ENCODE data around the gene CDH23.

CDH23 gene

DNA sequence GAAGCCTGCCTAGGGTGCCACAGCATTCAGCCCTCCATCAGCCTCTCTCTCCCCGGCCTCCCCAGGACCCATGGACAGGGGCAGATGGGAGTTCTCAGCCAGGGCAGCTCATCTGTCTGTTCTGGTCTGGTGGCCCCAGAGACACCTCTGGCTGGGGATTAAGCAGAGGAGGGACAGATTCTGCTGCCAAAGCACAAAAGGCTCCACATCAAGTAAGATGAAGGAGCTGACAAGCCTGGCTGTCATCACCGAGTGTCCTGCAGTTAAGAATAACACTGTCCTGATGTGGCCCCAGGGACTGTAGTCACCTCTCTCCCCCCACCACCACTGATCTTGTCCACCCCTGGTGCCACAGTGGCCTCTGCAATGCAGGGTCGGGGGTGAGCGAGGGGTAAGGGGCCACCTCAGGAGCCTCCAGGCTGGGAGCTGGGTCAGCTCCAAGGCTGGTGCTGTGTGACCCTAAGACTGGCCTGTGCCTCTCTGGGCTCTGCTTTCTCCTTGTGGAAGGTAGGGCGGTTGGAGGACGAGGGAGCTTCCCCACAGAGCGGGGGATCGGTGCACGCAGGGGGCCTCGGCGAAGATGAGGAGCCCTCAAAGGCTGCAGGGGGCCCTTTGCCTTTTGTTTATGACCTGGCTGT, 304.1 kb downstream of the CDH23 start:
- Histone ChIP-seq H3K4me1 (ENCODE audit: low read length) (no peaks in the 10 kb centered on the region), H3K4me2 (ENCODE audit: low read depth, low read length) (no peak overlapping the region), H3K79me2 (ENCODE audit: low read length) (no peaks in the 10 kb centered on the region), H4K20me1 (ENCODE audit: insufficient read depth, low read length) (no peaks in the 10 kb centered on the region), H3K4me3 (ENCODE audit: low read length) (no peak overlapping the region), H2AFZ (ENCODE audit: low read length) (no peak overlapping the region), H3K36me3 (replicated peaks; ENCODE audit: insufficient read depth, low read length) (no peaks in the 10 kb centered on the region), H3F3A (ENCODE audit: insufficient read depth, low read length) (no peaks in the 10 kb centered on the region), H3K27me3 (replicated peaks; ENCODE audit: insufficient read depth, low read length) (peaks cover 52% of the 10 kb centered on the region), H3K9me2 (replicated peaks; ENCODE audit: insufficient read depth, low read length) (no peaks in the 10 kb centered on the region), H3K9ac (ENCODE audit: low read length) (no peak overlapping the region), H3K27ac (ENCODE audit: low read length) (no peak overlapping the region), H3K9me3 (replicated peaks; ENCODE audit: insufficient read depth, low read length) (no peaks in the 10 kb centered on the region)
- TF ChIP-seq, protein P1, sequence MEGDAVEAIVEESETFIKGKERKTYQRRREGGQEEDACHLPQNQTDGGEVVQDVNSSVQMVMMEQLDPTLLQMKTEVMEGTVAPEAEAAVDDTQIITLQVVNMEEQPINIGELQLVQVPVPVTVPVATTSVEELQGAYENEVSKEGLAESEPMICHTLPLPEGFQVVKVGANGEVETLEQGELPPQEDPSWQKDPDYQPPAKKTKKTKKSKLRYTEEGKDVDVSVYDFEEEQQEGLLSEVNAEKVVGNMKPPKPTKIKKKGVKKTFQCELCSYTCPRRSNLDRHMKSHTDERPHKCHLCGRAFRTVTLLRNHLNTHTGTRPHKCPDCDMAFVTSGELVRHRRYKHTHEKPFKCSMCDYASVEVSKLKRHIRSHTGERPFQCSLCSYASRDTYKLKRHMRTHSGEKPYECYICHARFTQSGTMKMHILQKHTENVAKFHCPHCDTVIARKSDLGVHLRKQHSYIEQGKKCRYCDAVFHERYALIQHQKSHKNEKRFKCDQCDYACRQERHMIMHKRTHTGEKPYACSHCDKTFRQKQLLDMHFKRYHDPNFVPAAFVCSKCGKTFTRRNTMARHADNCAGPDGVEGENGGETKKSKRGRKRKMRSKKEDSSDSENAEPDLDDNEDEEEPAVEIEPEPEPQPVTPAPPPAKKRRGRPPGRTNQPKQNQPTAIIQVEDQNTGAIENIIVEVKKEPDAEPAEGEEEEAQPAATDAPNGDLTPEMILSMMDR (IDR thresholded peaks at IDR 0.05; ENCODE audit: low read length): no peak
- TF ChIP-seq EZH2phosphoT487 (IDR thresholded peaks at IDR 0.05; ENCODE audit: low read length): no peak
- TF ChIP-seq EZH2 (optimal IDR thresholded peaks at IDR 0.05; ENCODE audit: low read depth, low read length): no peak
- DNase-seq: no peak

DNA sequence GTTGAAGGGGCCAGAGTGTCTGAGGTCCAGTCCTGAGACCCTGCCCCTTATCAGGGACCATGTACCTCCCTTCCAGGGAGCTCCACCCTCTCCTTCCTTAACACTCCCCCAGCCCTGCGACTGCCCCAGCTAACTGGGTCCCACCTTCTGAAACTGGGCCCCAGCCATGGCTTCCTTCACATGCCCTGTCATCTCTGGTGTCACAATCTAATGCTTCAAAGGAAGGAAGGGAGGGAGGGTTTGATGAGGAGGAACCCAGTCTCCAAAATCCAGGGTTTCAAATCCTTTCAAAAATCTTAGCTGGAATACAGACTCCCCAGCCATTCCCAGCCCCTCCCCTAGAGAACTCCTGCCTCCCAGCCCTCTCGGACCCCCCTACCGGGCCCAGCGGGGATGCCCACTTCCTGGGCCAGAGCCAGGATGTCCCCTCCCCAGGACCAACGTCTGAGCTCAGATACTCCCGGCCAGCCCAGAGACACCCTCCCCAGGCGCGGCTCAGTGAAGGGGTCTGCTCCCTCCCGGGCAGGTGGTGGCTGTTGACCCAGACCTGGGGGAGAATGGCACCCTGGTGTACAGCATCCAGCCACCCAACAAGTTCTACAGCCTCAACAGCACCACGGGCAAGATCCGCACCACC, 304.9 kb downstream of the CDH23 start:
- H2AFZ ChIP-seq (ENCODE audit: low read length): no peak overlapping the region
- TF ChIP-seq, protein P1 (IDR thresholded peaks at IDR 0.05; ENCODE audit: low read length): no peak
- TF ChIP-seq EZH2 (optimal IDR thresholded peaks at IDR 0.05; ENCODE audit: low read depth, low read length): no peak
- TF ChIP-seq EZH2phosphoT487 (IDR thresholded peaks at IDR 0.05; ENCODE audit: low read length): no peak
- no peak overlapping the region for H3K27ac ChIP-seq (ENCODE audit: low read length)
- H3F3A ChIP-seq (ENCODE audit: insufficient read depth, low read length): no peaks in the 10 kb centered on the region
- DNase-seq: no peak
- peaks cover 59% of the 10 kb centered on the region for H3K27me3 ChIP-seq (replicated peaks; ENCODE audit: insufficient read depth, low read length)
- no peaks in the 10 kb centered on the region for H3K9me2 ChIP-seq (replicated peaks; ENCODE audit: insufficient read depth, low read length)
- H3K36me3 ChIP-seq (replicated peaks; ENCODE audit: insufficient read depth, low read length): no peaks in the 10 kb centered on the region
- H3K4me2 ChIP-seq (ENCODE audit: low read depth, low read length): no peak overlapping the region
- H3K79me2 ChIP-seq (ENCODE audit: low read length): no peaks in the 10 kb centered on the region
- no peak overlapping the region for H3K9ac ChIP-seq (ENCODE audit: low read length)
- no peaks in the 10 kb centered on the region for H3K9me3 ChIP-seq (replicated peaks; ENCODE audit: insufficient read depth, low read length)
- no peaks in the 10 kb centered on the region for H4K20me1 ChIP-seq (ENCODE audit: insufficient read depth, low read length)
- H3K4me1 ChIP-seq (ENCODE audit: low read length): no peaks in the 10 kb centered on the region
- no peak overlapping the region for H3K4me3 ChIP-seq (ENCODE audit: low read length)

DNA sequence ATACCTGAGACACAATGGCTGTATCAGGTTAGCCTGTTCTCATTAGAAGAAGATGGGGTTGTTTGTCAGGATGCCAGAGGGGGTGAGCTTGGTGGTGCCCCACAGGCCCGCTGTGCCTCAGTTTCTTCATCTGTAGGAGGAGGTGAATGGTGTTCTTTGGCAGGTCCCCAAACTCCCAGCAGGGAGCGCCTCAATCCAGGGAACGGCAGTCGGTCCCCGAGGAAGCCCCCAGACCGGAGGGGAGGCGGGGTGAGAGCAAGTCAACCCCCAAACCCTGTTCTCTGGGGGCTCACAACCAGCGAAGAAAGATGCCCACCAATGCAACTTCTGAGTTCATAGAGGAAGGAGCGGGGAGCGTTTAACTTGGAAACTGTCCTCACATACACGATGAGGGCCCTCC, 306.9 kb downstream of the CDH23 start:
- peaks cover 69% of the 10 kb centered on the region for H3K27me3 ChIP-seq (replicated peaks; ENCODE audit: insufficient read depth, low read length)
- no peaks in the 10 kb centered on the region for H3K9me2 ChIP-seq (replicated peaks; ENCODE audit: insufficient read depth, low read length)
- no peak overlapping the region for H3K9ac ChIP-seq (ENCODE audit: low read length)
- no peaks in the 10 kb centered on the region for H3K9me3 ChIP-seq (replicated peaks; ENCODE audit: insufficient read depth, low read length)
- H3F3A ChIP-seq (ENCODE audit: insufficient read depth, low read length): no peaks in the 10 kb centered on the region
- no peak overlapping the region for H3K4me3 ChIP-seq (ENCODE audit: low read length)
- H4K20me1 ChIP-seq (ENCODE audit: insufficient read depth, low read length): no peaks in the 10 kb centered on the region
- no peak overlapping the region for H2AFZ ChIP-seq (ENCODE audit: low read length)
- no peaks in the 10 kb centered on the region for H3K4me1 ChIP-seq (ENCODE audit: low read length)
- H3K4me2 ChIP-seq (ENCODE audit: low read depth, low read length): no peak overlapping the region
- H3K79me2 ChIP-seq (ENCODE audit: low read length): no peaks in the 10 kb centered on the region
- TF ChIP-seq EZH2phosphoT487 (IDR thresholded peaks at IDR 0.05; ENCODE audit: low read length): no peak
- TF ChIP-seq, protein P1 (IDR thresholded peaks at IDR 0.05; ENCODE audit: low read length): peak; percentile 25
- TF ChIP-seq EZH2 (optimal IDR thresholded peaks at IDR 0.05; ENCODE audit: low read depth, low read length): no peak
- H3K27ac ChIP-seq (ENCODE audit: low read length): no peak overlapping the region
- no peak for DNase-seq
- H3K36me3 ChIP-seq (replicated peaks; ENCODE audit: insufficient read depth, low read length): no peaks in the 10 kb centered on the region

Measured in MM.1S (cell line).